Tibial nerve (tissue), 3 donors: ENCODE measurements around the gene ZCRB1.

Experiments used
- CTCF ChIP-seq, 5 experiments: fragments of 200-600 bp in 3 of 5; fragments of 450-650 bp in 2 of 5; sonication (generic) in 3 of 5; IDR thresholded peaks; one replicate each; pipeline ENCODE4 v1.5.1; 2016 to 2019; ENCODE audit warnings: antibody characterized with exemption in 5 of 5, mild to moderate bottlenecking in 3 of 5, moderate library complexity in 2 of 5
- POLR2A ChIP-seq, 2 donors: fragments of 450-650 bp; IDR thresholded peaks; one replicate each; pipeline ENCODE4 v1.6.1; 2017; ENCODE audit warnings: antibody characterized with exemption in 2 of 2, mild to moderate bottlenecking in 2 of 2, moderate library complexity in 2 of 2

- TF ChIP-seq POLR2A (IDR thresholded peaks at IDR 0.05) (no peak), CTCF (IDR thresholded peaks at IDR 0.05) (no peak)
Measured at GRCh38 chr12:42373669-42374068, 47.8 kb upstream of the ZCRB1 start.
